Activated T-cell treated with anti-CD3 and anti-CD28 coated beads, Interleukin-2, amount 50 U/mL, for 72 hours (primary cell): ENCODE results near the gene STX12. TPM values are rescaled to one million over a fixed set of nuclear protein-coding genes. Genes with fewer than 3 reads are reported as not detected.
A peak's percentile ranks its signal among the peaks of the same experiment; 100 is the strongest.
"Not testable (repeated sequence)": the region's sequence is repeated elsewhere in the genome, so short reads cannot be mapped to it uniquely, and the experiment has no call there.

Source experiments
- ATAC-seq, 2 donors: fragments of 150-1000 bp; cut with Tn5 transposase; replicated peaks in 1 of 2; 2 replicates each; pipeline ENCODE4 v1.10.0; 2021; ENCODE audit warnings: moderate library complexity in 2 of 2, mild to moderate bottlenecking in 1 of 2
- DNase-seq, 2 donors: peaks; one replicate each; pipeline ENCODE4 v3.0.0; 2021 to 2022; ENCODE audit warnings: mixed read lengths in 1 of 2
- H3K27ac Mint-ChIP-seq: one replicate; pipeline ENCODE4 v1.8.0; 2022; ENCODE audit warnings: mild to moderate bottlenecking, moderate library complexity, mixed read lengths
- H3K27me3 Mint-ChIP-seq: one replicate; pipeline ENCODE4 v1.8.0; 2022; ENCODE audit warnings: low read depth, mixed read lengths
- H3K36me3 Mint-ChIP-seq, 2 donors: one replicate each; pipeline ENCODE4 v1.8.0; 2022; ENCODE audit warnings: mixed read lengths in 2 of 2, mild to moderate bottlenecking in 1 of 2; ENCODE audit not compliant: insufficient read depth in 2 of 2
- H3K4me1 Mint-ChIP-seq: one replicate; pipeline ENCODE4 v1.8.0; 2022; ENCODE audit warnings: low read depth, mixed read lengths
- H3K4me3 Mint-ChIP-seq, 2 donors: one replicate each; pipeline ENCODE4 v1.8.0; 2022; ENCODE audit warnings: mild to moderate bottlenecking in 2 of 2, mixed read lengths in 2 of 2, moderate library complexity in 2 of 2
- H3K9me3 Mint-ChIP-seq, 2 donors: one replicate each; pipeline ENCODE4 v1.8.0; 2022; ENCODE audit warnings: mixed read lengths in 2 of 2
- total RNA-seq, 2 donors: library from RNA; stranded (reverse); gene quantifications; one replicate each; pipeline ENCODE4 v1.2.3, GENCODE V29; 2022

Gene STX12
- total RNA-seq, 2 donors from 2014 or later = 24.7 to 25.0 TPM

DNA sequence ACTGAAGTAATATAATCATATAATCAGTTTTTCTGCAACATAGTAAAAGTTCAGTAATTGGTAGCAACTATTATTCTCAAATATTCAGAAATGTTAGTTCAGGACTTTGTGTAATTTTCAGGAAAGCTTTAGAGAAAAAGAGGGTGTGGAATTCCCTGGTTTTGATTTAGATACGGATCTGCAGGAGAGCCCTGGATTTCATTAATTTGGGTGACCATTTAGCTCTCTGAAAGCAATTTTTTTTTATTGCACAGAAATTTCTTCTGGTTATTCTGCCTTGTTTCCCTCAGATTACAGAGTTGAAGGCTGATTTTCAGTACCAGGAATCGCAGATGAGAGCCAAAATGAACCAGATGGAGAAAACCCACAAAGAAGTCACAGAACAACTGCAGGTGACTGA is 13.8 kb upstream of the STX12 start:
- DNase-seq (no peak), ATAC-seq (no peak)
- no peaks in the 10 kb centered on the region for H3K9me3 Mint-ChIP-seq
- no peaks in the 10 kb centered on the region for H3K27me3 Mint-ChIP-seq
- no peaks in the 10 kb centered on the region for H3K4me1 Mint-ChIP-seq
- no peak overlapping the region for H3K27ac Mint-ChIP-seq
- H3K4me3 Mint-ChIP-seq = no peak overlapping the region
- H3K36me3 Mint-ChIP-seq = peaks cover 0 to 4% of the 10 kb centered on the region in 2 donors

DNA sequence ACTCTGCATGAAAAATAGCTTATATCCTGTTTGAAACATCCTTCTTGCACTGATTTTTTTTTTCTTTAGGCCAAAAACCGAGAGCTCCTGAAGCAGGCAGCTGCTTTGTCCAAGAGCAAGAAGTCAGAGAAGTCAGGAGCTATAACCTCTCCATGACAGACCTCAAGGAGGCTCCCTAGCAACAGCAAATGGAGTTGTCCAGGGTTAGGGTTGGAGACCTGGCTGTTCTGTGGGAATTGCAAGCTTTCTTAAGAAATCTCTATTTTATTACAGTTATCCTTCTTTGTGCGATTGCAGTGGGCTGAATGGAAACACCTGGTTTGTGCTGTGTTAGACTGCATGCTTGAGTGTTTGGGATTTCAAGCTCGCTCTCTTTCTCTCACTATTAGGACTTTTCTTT is 12.6 kb upstream of the STX12 start:
- Mint-ChIP-seq H3K9me3 (no peaks in the 10 kb centered on the region), H3K4me3 (no peak overlapping the region), H3K27ac (peak overlapping the region; percentile 71), H3K27me3 (no peaks in the 10 kb centered on the region), H3K36me3 (peaks cover 0 to 4% of the 10 kb centered on the region in 2 donors), H3K4me1 (no peaks in the 10 kb centered on the region)
- DNase-seq (no peak), ATAC-seq (no peak)

DNA sequence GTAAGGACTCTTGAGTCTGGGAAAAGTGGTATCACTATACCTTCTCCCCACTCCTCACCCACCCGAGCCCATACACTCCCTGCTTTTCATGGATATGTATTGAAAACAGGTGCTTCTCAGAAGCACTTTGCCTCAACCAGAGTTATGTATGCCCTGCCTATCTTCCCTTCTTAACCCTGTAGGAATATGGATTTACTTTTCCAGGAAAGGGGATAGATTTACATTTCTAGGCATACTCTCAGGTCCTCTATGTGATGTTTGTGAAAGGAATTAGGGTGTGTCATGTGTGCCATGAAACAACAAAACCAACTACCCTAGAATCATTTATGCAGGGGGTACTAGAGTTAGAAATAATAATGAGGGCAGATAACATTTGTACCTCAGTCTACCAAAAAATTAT is 11.0 kb upstream of the STX12 start:
- no peaks in the 10 kb centered on the region for H3K27me3 Mint-ChIP-seq
- H3K4me1 Mint-ChIP-seq = no peaks in the 10 kb centered on the region
- no peak for ATAC-seq
- no peaks in the 10 kb centered on the region for H3K36me3 Mint-ChIP-seq
- no peak for DNase-seq
- H3K4me3 Mint-ChIP-seq = no peak overlapping the region
- H3K9me3 Mint-ChIP-seq = no peaks in the 10 kb centered on the region
- no peak overlapping the region for H3K27ac Mint-ChIP-seq

DNA sequence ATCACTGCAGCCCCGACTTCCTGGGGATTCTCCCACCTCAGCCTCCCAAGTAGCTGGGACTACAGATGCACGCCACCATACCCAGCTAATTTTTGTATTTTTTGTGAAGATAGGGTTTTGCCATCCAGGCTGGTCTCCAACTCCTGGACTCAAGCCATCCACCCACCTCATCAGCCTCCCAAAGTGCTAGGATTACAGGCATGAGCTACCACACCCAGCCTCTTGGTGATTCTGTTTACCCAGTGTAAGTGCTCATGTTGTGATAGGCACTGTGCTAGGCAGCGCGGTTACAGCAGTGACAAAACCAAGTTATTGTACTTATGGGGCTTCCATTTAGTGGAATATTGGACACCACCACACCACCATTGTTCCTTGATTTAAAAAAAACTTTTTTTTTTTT is 9.7 kb upstream of the STX12 start:
- Mint-ChIP-seq H3K27ac (no peak overlapping the region), H3K9me3 (no peaks in the 10 kb centered on the region), H3K4me3 (no peak overlapping the region), H3K4me1 (no peaks in the 10 kb centered on the region), H3K36me3 (no peaks in the 10 kb centered on the region), H3K27me3 (no peaks in the 10 kb centered on the region)
- DNase-seq = no peak
- ATAC-seq = no peak

DNA sequence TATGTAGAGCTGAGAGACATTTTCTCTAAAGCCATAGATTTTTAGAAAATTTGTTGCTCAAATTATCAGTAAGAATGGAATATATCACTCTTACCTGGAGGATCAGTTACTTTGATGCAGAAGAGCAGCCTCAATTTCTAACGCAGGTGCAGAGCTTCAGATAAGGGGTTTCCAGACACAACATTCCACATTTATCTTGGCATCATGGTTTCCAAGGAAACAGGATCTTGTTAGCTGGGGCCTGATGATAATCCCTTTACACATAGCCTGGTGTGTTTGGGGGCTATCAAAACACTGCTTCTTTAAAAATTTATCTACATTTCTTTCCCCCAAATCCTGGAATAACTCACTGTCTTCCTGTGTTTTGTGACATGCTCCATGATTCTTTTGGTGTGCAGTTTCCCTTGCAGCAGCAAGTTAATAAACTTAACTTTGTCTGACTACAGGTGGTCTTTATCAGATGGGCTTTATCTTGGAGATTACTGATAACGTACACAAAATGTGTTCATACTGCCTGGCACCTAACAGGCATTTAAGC is 2.7 kb upstream of the STX12 start:
- DNase-seq (no peak), ATAC-seq (no peak)
- Mint-ChIP-seq H3K27ac (no peak overlapping the region), H3K36me3 (peaks cover 0 to 2% of the 10 kb centered on the region in 2 donors), H3K4me1 (peaks cover 17% of the 10 kb centered on the region), H3K9me3 (no peaks in the 10 kb centered on the region), H3K27me3 (no peaks in the 10 kb centered on the region), H3K4me3 (no peak overlapping the region)

DNA sequence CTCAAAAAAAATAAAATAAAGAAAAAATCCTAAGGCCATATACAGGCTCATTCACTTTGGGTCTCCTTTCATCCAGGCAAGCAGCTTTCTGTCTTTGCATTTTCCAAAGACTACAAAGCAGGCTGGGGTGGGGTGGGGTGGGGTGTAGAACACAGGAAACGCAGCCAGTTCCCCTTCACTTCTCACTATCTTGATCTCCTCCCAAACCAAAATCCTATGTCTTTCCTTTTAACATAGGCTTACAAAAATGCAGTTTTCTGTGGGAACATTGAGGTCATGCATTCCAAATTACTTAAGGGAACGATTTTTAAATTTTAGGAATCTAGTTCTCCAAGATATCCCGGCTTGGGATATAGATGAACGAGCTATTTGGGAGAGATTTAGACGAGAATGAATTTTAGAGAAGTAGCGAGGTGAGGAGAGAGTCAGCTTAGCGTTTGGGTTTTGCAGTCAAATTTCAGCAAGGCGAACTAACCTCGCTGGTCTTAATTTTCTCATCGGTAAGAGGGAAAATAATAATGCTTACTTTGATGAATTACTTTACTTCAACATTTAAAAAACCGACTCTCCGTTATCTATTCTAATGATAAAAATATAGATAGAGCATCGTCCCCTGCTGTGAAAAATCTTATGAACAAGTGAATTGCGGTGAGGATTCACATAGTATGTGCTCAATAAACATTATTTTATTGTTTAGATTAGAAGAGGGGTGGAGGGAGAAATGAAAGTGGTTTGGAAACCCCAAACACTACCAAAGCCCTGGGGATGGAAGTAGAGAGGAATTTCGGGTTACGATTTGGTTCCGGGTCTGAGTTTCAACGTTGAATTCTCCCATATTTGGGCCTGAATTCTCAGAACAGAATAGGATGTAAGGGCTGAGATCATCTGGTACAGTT is 735 bp upstream of the STX12 start:
- no peaks in the 10 kb centered on the region for H3K27me3 Mint-ChIP-seq
- peak overlapping the region; percentile 92 for H3K27ac Mint-ChIP-seq
- no peak for ATAC-seq
- peak overlapping the region; percentile 89 to 95 for H3K4me3 Mint-ChIP-seq
- no peak for DNase-seq
- H3K9me3 Mint-ChIP-seq = no peaks in the 10 kb centered on the region
- H3K36me3 Mint-ChIP-seq = peaks cover 2 to 3% of the 10 kb centered on the region in 2 donors
- H3K4me1 Mint-ChIP-seq = peaks cover 23% of the 10 kb centered on the region

DNA sequence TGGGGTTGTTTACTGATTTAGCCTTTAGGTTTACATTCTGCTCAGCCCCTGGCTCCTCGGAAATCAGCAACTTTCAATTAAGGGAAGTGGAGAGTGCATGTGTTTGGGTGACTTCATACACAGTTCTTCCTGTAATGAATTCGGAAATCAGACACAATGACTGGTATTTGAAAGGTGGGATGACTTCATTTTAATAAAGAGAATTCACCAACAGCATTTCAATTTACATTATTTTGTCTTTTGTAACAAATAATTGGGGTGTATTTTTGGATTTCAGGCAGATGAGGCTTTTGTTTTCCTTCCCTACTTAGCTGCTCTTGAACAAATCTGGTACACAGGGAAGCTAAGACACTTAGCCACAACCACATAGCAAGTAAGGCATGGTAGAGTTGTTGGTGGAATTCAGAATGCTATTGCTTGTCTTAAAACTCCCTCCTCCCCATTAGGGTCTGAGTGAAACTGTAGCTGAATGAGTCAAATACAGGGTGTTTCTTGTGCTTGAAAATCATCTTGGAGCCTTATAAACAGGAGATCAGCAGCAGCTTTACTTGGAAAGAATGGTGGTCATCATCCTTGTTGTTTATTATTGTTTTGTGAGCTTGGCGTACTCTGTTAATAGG is 917 bp downstream of the STX12 start:
- DNase-seq (peak in 1 of 2 donors; percentile 3), ATAC-seq (peak in 1 of 2 donors; percentile 1)
- Mint-ChIP-seq H3K4me3 (peak overlapping the region; percentile 89 to 95), H3K27ac (peak overlapping the region; percentile 97), H3K4me1 (peaks cover 23% of the 10 kb centered on the region), H3K36me3 (peaks cover 2 to 3% of the 10 kb centered on the region in 2 donors), H3K27me3 (no peaks in the 10 kb centered on the region), H3K9me3 (no peaks in the 10 kb centered on the region)

DNA sequence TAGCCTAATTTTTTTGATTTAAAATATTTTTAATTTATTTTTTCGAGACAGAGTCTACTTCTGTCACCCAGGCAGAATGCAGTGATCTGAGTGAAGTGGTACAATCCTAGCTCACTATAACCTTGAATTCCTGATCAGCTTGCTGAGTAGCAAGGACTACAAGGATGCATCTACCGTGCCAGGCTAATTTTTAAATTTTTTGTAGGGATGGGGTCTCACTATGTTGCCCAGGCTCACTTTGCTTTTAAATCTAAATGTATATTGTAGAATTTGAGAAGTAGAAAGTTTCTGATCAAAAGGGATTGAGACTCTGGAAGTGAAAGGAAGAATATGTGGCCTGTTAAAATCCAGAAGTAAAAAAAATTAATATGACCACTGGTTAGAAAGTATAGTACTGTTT is 1.6 kb downstream of the STX12 start:
- ATAC-seq = no peak
- H3K27ac Mint-ChIP-seq = no peak overlapping the region
- H3K4me1 Mint-ChIP-seq = peaks cover 24% of the 10 kb centered on the region

DNA sequence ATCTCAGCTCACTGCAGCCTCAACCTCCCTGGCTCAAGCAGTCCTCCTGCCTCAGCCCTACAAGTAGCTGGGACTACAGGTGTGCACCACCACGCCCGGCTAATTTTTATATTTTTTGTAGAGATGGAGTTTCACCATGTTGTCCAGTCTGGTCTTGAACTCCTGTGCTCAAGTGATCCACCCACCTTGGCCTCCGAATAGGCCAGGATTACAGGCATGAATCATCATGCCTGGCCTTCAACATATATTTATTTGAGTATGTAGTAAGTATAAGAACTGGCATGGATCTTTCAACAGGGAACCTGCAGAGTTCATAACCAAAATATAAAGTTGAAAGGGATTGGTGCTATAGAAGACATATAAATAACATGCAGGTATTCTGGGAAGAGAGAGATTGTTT is 2.3 kb downstream of the STX12 start:
- H3K4me3 Mint-ChIP-seq = peak overlapping the region; percentile 3 to 11
- H3K9me3 Mint-ChIP-seq, DNase-seq, H3K27me3 Mint-ChIP-seq, H3K36me3 Mint-ChIP-seq, ATAC-seq: not testable (repeated sequence)
- H3K27ac Mint-ChIP-seq = peak overlapping the region; percentile 75
- peaks cover 30% of the 10 kb centered on the region for H3K4me1 Mint-ChIP-seq

More for the DNA sequence above, 1.6 kb downstream of the STX12 start:
- Mint-ChIP-seq H3K27me3 (no peaks in the 10 kb centered on the region), H3K4me3 (peak overlapping the region; percentile 35 to 89), H3K36me3 (peaks cover 2 to 3% of the 10 kb centered on the region in 2 donors), H3K9me3 (no peaks in the 10 kb centered on the region)
- DNase-seq = no peak

DNA sequence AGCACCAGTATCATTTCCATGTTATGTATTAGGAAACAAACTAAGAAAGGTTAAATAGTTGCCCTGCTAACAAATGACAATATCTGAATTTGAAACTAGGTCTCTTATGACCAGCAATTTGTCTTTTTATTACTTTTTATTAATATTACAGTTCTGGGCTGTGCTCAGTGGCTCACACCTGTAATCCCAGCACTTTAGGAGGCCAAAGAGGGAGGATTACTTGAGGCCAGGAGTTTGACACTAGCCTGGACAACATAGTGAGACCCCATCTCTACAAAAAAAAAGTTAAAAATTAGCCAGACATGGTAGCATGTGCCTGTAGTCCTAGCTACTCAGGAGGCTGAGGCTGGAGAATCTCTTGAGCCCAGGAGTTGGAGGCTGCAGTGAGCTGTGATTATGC is 3.3 kb downstream of the STX12 start:
- H3K4me3 Mint-ChIP-seq, H3K9me3 Mint-ChIP-seq, DNase-seq, ATAC-seq, H3K27ac Mint-ChIP-seq, H3K27me3 Mint-ChIP-seq, H3K36me3 Mint-ChIP-seq: not testable (repeated sequence)
- H3K4me1 Mint-ChIP-seq = peaks cover 30% of the 10 kb centered on the region

DNA sequence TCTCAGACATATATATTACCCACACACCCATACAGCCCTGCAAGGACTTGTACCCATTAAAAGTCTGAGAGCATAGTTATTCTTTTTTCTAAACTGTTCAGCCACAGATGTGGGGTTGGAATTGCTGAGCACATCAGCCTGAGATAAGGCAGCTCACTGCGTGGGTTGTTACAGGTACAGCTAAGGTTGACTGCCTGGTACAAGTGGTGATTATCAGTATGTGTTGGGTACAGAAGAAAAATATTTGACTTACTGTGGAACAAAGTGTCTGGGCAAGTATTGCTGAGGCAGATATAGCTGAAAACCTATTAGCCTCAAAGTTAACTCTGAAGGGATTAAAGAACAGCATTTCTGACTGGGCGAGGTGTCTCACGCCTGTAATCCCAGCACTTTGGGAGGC is 5.0 kb downstream of the STX12 start:
- Mint-ChIP-seq H3K4me3 (no peak overlapping the region), H3K9me3 (no peaks in the 10 kb centered on the region), H3K36me3 (peaks cover 2 to 3% of the 10 kb centered on the region in 2 donors), H3K4me1 (peaks cover 23% of the 10 kb centered on the region), H3K27me3 (no peaks in the 10 kb centered on the region), H3K27ac (no peak overlapping the region)
- DNase-seq = no peak
- no peak for ATAC-seq

DNA sequence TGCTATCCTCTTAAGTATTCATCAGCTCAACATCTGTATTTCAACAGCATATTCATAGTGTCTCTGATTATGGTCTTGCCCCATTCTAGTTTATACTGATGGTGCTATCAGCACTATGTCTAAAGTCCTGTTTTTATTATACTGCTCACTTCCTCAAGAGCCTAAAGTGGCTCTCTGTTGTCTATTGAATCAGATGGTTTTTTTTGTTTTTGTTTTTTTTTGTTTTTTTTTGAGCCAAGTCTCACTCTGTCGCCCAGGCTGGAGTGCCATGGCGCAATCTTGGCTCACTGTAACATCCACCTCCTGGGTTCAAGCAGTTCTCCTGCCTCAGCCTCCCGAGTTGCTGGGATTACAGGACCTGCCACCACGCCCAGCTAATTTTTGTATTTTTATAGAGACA is 6.1 kb downstream of the STX12 start:
- Mint-ChIP-seq H3K27me3 (no peaks in the 10 kb centered on the region), H3K4me1 (peaks cover 17% of the 10 kb centered on the region), H3K4me3 (no peak overlapping the region), H3K27ac (no peak overlapping the region), H3K36me3 (peaks cover 1 to 2% of the 10 kb centered on the region in 2 donors), H3K9me3 (no peaks in the 10 kb centered on the region)
- DNase-seq (no peak), ATAC-seq (no peak)

DNA sequence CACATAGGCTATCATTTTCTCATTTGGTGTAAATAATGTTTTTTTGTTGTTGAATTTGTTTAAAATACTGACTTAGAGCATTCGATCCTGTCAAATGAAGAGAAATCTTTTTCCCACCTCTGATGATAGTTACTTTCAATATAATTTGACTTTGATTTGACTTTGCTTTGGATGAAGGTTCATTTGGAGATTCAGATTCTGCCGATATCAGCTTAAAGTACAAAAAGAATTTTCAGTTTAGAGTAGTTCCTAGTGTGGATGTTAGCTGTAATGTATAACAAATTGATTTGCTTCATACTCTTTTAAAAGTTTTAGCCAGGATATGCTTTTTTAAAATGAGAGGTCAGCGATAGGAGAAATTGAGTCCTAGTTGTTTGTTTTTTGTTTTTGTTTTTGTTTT is 9.9 kb downstream of the STX12 start:
- Mint-ChIP-seq H3K4me3 (no peak overlapping the region), H3K9me3 (no peaks in the 10 kb centered on the region), H3K27me3 (no peaks in the 10 kb centered on the region), H3K36me3 (no peaks in the 10 kb centered on the region), H3K27ac (no peak overlapping the region), H3K4me1 (peaks cover 13% of the 10 kb centered on the region)
- DNase-seq = no peak
- ATAC-seq = no peak
